ENCODE results near the gene FTSJ3. TPM values are rescaled to one million over a fixed set of nuclear protein-coding genes. Genes with fewer than 3 reads are reported as not detected.

Gene FTSJ3
- total RNA-seq, 1 donor from 2014 or later: 37.4 TPM

GRCh38 chr17:63819585-63820537 lies 7.6 kb downstream of the FTSJ3 start:
- Histone ChIP-seq H3K36me3 (peaks cover 100% of the 10 kb centered on the region), H3K9me3 (no peaks in the 10 kb centered on the region), H3K27ac (no peak overlapping the region), H3K27me3 (ENCODE audit: low read depth) (no peaks in the 10 kb centered on the region), H3K4me3 (no peak overlapping the region), H3K4me1 (no peaks in the 10 kb centered on the region)
- no peak for DNase-seq
- TF ChIP-seq CTCF (IDR thresholded peaks at IDR 0.05): no peak
- intact Hi-C loops (cut with DNase I): no loop called here
- ATAC-seq: no peak

- H3K4me1 ChIP-seq: no peaks in the 10 kb centered on the region
- DNase-seq (no peak), ATAC-seq (no peak)
- intact Hi-C loops (cut with DNase I): no loop called here
- no peaks in the 10 kb centered on the region for H3K27me3 ChIP-seq (ENCODE audit: low read depth)
- no peak overlapping the region for H3K27ac ChIP-seq
- H3K9me3 ChIP-seq: no peaks in the 10 kb centered on the region
- peaks cover 100% of the 10 kb centered on the region for H3K36me3 ChIP-seq
- H3K4me3 ChIP-seq: no peak overlapping the region
- TF ChIP-seq CTCF (IDR thresholded peaks at IDR 0.05): no peak
These were observed 8.3 kb downstream of the FTSJ3 start for GRCh38 chr17:63819131-63819530.

- TF ChIP-seq CTCF (IDR thresholded peaks at IDR 0.05): no peak
- no peaks in the 10 kb centered on the region for H3K4me1 ChIP-seq
- no peak for ATAC-seq
- intact Hi-C loops (cut with DNase I): no loop called here
- H3K27ac ChIP-seq: no peak overlapping the region
- H3K36me3 ChIP-seq: peaks cover 100% of the 10 kb centered on the region
- no peaks in the 10 kb centered on the region for H3K27me3 ChIP-seq (ENCODE audit: low read depth)
- no peaks in the 10 kb centered on the region for H3K9me3 ChIP-seq
- no peak for DNase-seq
- H3K4me3 ChIP-seq: no peak overlapping the region
These were observed 9.6 kb downstream of the FTSJ3 start for GRCh38 chr17:63817736-63818385.

DNA sequence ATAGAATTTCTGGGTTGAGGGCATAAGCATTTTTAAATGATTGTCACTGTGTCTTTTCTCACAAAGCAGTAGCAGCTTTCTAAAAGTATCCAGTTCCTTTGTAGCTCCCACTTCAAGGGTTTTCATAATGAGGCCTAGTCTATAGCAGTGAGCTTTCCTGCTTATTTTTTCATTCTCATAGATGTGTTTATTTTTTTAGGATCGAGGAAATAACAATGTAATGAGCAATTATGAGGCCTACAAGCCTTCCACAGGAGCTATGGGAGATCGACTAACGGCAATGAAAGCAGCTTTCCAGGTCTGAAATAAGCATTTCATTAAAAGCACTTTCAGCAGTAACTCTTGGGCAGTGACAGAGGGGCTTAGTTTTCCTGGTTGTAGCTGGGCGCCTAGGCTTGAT lies 10.8 kb downstream of the FTSJ3 start:
- no peak overlapping the region for H3K4me3 ChIP-seq
- ATAC-seq (no peak), DNase-seq (no peak)
- H3K4me1 ChIP-seq: no peaks in the 10 kb centered on the region
- H3K27me3 ChIP-seq (ENCODE audit: low read depth): no peaks in the 10 kb centered on the region
- intact Hi-C loops (cut with DNase I): no loop called here
- no peaks in the 10 kb centered on the region for H3K9me3 ChIP-seq
- peaks cover 100% of the 10 kb centered on the region for H3K36me3 ChIP-seq
- no peak for TF ChIP-seq CTCF (IDR thresholded peaks at IDR 0.05)
- no peak overlapping the region for H3K27ac ChIP-seq

GRCh38 chr17:63816123-63816522 lies 11.3 kb downstream of the FTSJ3 start:
- Histone ChIP-seq H3K36me3 (peaks cover 100% of the 10 kb centered on the region), H3K9me3 (no peaks in the 10 kb centered on the region), H3K4me1 (no peaks in the 10 kb centered on the region), H3K4me3 (no peak overlapping the region), H3K27ac (no peak overlapping the region), H3K27me3 (ENCODE audit: low read depth) (no peaks in the 10 kb centered on the region)
- no peak for DNase-seq
- no peak for TF ChIP-seq CTCF (IDR thresholded peaks at IDR 0.05)
- intact Hi-C loops (cut with DNase I): no loop called here
- no peak for ATAC-seq
